ENCODE results near the gene LAIR2.

DNA sequence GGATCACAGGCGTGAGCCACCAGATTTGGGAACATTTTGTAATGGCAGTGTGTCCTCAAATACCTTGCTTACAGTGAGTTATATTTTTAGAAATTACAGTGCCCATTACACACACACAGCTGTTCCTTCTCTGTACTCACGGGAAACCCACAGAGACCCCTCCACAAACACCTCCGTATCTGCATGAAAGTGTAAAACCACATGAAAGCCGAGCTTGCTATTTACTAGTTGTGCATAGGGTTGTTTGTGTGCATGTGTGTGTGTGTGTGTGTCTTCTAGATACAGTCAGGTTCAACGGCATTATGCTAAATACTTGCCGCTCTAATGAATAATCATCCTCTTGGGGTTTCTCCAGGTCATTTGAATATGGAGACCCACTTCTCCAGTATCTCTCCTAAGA, 48.7 kb downstream of the LAIR2 start:
- TF ChIP-seq, protein P1, sequence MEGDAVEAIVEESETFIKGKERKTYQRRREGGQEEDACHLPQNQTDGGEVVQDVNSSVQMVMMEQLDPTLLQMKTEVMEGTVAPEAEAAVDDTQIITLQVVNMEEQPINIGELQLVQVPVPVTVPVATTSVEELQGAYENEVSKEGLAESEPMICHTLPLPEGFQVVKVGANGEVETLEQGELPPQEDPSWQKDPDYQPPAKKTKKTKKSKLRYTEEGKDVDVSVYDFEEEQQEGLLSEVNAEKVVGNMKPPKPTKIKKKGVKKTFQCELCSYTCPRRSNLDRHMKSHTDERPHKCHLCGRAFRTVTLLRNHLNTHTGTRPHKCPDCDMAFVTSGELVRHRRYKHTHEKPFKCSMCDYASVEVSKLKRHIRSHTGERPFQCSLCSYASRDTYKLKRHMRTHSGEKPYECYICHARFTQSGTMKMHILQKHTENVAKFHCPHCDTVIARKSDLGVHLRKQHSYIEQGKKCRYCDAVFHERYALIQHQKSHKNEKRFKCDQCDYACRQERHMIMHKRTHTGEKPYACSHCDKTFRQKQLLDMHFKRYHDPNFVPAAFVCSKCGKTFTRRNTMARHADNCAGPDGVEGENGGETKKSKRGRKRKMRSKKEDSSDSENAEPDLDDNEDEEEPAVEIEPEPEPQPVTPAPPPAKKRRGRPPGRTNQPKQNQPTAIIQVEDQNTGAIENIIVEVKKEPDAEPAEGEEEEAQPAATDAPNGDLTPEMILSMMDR (IDR thresholded peaks at IDR 0.05) = no peak
- TF ChIP-seq POLR2A (IDR thresholded peaks at IDR 0.05; ENCODE audit: low read depth) (no peak), POLR2AphosphoS5 (IDR thresholded peaks at IDR 0.05) (no peak), EP300 (IDR thresholded peaks at IDR 0.05) (no peak)
